A673 (cell line): Measurements from ENCODE around the gene CFP.

Source experiments
- EZH2 ChIP-seq: fragments of 200-600 bp; sonication (generic); IDR thresholded peaks from 2 replicates; pipeline ENCODE4 v1.6.1; 2017; ENCODE audit warnings: borderline replicate concordance, low read depth, mild to moderate bottlenecking, mixed read lengths, antibody characterized with exemption, low read length; ENCODE audit not compliant: poor library complexity, severe bottlenecking
- TF ChIP-seq, protein P1 (sequence below): fragments of 300-800, 200-600 bp; sonication (generic); conservative IDR thresholded peaks from 2 replicates; pipeline ENCODE4 v1.5.1; 2017; ENCODE audit warnings: low read depth, mild to moderate bottlenecking, antibody characterized with exemption, low read length, moderate library complexity, mixed read lengths

- TF ChIP-seq, protein P1, sequence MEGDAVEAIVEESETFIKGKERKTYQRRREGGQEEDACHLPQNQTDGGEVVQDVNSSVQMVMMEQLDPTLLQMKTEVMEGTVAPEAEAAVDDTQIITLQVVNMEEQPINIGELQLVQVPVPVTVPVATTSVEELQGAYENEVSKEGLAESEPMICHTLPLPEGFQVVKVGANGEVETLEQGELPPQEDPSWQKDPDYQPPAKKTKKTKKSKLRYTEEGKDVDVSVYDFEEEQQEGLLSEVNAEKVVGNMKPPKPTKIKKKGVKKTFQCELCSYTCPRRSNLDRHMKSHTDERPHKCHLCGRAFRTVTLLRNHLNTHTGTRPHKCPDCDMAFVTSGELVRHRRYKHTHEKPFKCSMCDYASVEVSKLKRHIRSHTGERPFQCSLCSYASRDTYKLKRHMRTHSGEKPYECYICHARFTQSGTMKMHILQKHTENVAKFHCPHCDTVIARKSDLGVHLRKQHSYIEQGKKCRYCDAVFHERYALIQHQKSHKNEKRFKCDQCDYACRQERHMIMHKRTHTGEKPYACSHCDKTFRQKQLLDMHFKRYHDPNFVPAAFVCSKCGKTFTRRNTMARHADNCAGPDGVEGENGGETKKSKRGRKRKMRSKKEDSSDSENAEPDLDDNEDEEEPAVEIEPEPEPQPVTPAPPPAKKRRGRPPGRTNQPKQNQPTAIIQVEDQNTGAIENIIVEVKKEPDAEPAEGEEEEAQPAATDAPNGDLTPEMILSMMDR = no peak
- TF ChIP-seq EZH2 = no peak
Measured at GRCh38 chrX:47585273-47585672, 44.5 kb downstream of the CFP start.
